Lower leg skin (tissue), 3 donors: ENCODE results near the gene CUL3.

Experiments used
- CTCF ChIP-seq, 3 donors: fragments of 450-650 bp; IDR thresholded peaks; one replicate each; pipeline ENCODE4 v1.5.1; 2016; ENCODE audit warnings: antibody characterized with exemption in 3 of 3, mild to moderate bottlenecking in 3 of 3, moderate library complexity in 2 of 3
- POLR2A ChIP-seq, 2 donors: fragments of 450-650 bp; IDR thresholded peaks; one replicate each; pipeline ENCODE4 v1.6.1; 2016 to 2017; ENCODE audit warnings: antibody characterized with exemption in 2 of 2, mild to moderate bottlenecking in 1 of 2, moderate library complexity in 1 of 2

GRCh38 chr2:224507789-224508188, 77.4 kb downstream of the CUL3 start:
- TF ChIP-seq CTCF (IDR thresholded peaks at IDR 0.05) (no peak), POLR2A (IDR thresholded peaks at IDR 0.05) (no peak)
